Lower lobe of right lung (tissue), 2 donors: Measurements from ENCODE around the gene GOLGA7B. TPM values are rescaled to one million over a fixed set of nuclear protein-coding genes. Genes with fewer than 3 reads are reported as not detected.
A peak's percentile ranks its signal among the peaks of the same experiment; 100 is the strongest.

Experiments used
- ATAC-seq, 2 donors: fragments of 200-7000 bp; cut with Tn5 transposase; one replicate each; pipeline ENCODE4 v1.9.1; 2020 to 2022; ENCODE audit warnings: mild to moderate bottlenecking in 2 of 2, moderate library complexity in 2 of 2
- DNase-seq: peaks from one replicate; pipeline ENCODE4 v3.0.0-alpha.2; 2020
- H3K27ac ChIP-seq: fragments of 200-600 bp; one replicate; pipeline ENCODE4 v1.8.0; 2022
- H3K27me3 ChIP-seq: fragments of 200-600 bp; one replicate; pipeline ENCODE4 v1.8.0; 2022; ENCODE audit warnings: low read depth
- H3K36me3 ChIP-seq: fragments of 200-600 bp; one replicate; pipeline ENCODE4 v1.8.0; 2022; ENCODE audit warnings: mild to moderate bottlenecking
- H3K4me1 ChIP-seq: fragments of 200-600 bp; one replicate; pipeline ENCODE4 v1.8.0; 2022
- H3K4me3 ChIP-seq: fragments of 200-600 bp; one replicate; pipeline ENCODE4 v1.8.0; 2022; ENCODE audit warnings: mild to moderate bottlenecking
- H3K9me3 ChIP-seq: fragments of 200-600 bp; one replicate; pipeline ENCODE4 v1.8.0; 2022
- intact Hi-C: fragments of 100-400 bp; cut with DNase I; formaldehyde crosslinking; loops from one replicate; pipeline ENCODE4 v1.11.0; 2022
- total RNA-seq: library from RNA; stranded (reverse); fragmentation: NEBNext Ultra II Directional; extraction: Animal tissue kit (Norgen Biotek cat#: 25700); gene quantifications from one replicate; pipeline ENCODE4 v1.2.1, GENCODE V29; 2021
- TF ChIP-seq, protein P1 (sequence below): fragments of 200-600 bp; IDR thresholded peaks from one replicate; pipeline ENCODE4 v1.8.0; 2022; ENCODE audit warnings: antibody characterized with exemption, mild to moderate bottlenecking
- donor health status: DM: no; HTN: yes; CAD: no; lungs with severe emphysema.

Gene GOLGA7B
- total RNA-seq, 1 donor from 2014 or later = 1.0 TPM

DNA sequence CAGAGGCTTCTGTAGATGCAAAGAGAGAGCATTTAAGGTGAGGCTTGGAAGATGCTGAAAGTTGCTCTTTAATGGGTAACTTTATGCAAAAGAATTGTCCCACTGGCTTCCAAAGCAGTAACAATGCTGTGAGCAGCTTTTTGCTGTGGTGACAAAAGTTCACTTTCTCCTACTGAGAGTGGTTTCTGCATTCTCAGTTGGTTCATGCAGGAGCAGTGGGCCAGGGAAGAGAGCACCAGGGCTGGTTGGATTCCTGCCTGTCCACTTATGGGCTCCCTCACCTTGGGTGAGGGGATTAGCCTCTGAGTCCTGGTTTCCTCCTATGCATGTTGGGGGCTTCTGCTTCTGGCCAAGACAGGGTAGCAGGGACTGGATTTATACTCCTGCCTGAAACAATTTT, 31.1 kb upstream of the GOLGA7B start:
- TF ChIP-seq, protein P1, sequence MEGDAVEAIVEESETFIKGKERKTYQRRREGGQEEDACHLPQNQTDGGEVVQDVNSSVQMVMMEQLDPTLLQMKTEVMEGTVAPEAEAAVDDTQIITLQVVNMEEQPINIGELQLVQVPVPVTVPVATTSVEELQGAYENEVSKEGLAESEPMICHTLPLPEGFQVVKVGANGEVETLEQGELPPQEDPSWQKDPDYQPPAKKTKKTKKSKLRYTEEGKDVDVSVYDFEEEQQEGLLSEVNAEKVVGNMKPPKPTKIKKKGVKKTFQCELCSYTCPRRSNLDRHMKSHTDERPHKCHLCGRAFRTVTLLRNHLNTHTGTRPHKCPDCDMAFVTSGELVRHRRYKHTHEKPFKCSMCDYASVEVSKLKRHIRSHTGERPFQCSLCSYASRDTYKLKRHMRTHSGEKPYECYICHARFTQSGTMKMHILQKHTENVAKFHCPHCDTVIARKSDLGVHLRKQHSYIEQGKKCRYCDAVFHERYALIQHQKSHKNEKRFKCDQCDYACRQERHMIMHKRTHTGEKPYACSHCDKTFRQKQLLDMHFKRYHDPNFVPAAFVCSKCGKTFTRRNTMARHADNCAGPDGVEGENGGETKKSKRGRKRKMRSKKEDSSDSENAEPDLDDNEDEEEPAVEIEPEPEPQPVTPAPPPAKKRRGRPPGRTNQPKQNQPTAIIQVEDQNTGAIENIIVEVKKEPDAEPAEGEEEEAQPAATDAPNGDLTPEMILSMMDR = no peak
- no peaks in the 10 kb centered on the region for H3K4me1 ChIP-seq
- H3K4me3 ChIP-seq = no peak overlapping the region
- H3K27ac ChIP-seq = no peak overlapping the region
- intact Hi-C loops = no loop called here
- H3K27me3 ChIP-seq = peaks cover 24% of the 10 kb centered on the region
- no peaks in the 10 kb centered on the region for H3K9me3 ChIP-seq
- H3K36me3 ChIP-seq = no peaks in the 10 kb centered on the region
- ATAC-seq (no peak), DNase-seq (no peak)

GRCh38 chr10:97820096-97820704, 29.4 kb upstream of the GOLGA7B start:
- intact Hi-C loops = no loop called here
- Histone ChIP-seq H3K4me3 (no peak overlapping the region), H3K4me1 (no peaks in the 10 kb centered on the region), H3K27ac (no peak overlapping the region), H3K27me3 (peaks cover 21% of the 10 kb centered on the region), H3K9me3 (no peaks in the 10 kb centered on the region), H3K36me3 (no peaks in the 10 kb centered on the region)
- DNase-seq (no peak), ATAC-seq (no peak)
- TF ChIP-seq, protein P1 = no peak

DNA sequence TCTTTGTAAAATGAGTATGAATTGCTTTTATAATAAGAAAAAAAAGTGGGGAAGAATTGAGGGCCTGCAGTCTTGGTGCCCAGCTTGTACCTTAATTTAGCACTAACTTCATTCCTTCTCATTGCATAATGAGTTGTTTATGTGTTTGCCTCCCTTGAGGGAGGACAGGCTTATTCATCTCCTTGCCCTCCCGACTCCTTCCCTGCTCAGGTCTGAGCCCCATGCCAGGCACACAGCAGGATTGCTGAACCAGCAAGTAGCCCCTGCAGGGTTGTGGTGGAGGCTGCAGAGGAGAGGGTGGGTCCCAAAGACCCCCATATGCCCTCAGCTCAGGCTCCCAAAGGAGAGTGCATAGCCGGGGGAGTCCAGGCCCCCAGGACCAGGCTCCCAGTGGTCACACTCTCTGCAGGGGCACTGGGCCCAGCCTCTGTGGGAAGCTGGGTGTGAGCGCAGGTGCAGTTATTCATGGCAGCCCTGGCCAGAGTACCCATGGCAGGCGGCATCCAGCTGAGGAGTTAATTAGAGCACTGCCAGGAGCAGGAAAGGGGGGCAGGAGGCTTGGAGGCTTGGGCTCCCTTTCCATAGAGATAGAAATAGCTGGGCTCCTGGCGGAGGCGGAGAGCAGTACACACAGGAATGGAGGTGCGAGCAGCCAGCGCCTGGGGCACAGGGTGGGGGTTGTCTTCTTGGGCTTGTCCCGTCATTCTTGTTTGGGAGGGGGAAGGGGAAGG, 28.2 kb upstream of the GOLGA7B start:
- intact Hi-C loops = no loop called here
- Histone ChIP-seq H3K36me3 (no peaks in the 10 kb centered on the region), H3K4me1 (no peaks in the 10 kb centered on the region), H3K4me3 (no peak overlapping the region), H3K27me3 (peaks cover 13% of the 10 kb centered on the region), H3K9me3 (no peaks in the 10 kb centered on the region), H3K27ac (no peak overlapping the region)
- ATAC-seq (peak in 1 of 2 donors; percentile 13), DNase-seq (no peak)
- TF ChIP-seq, protein P1 = no peak

- Histone ChIP-seq H3K4me3 (no peak overlapping the region), H3K9me3 (no peaks in the 10 kb centered on the region), H3K4me1 (no peaks in the 10 kb centered on the region), H3K27ac (no peak overlapping the region), H3K27me3 (peaks cover 8% of the 10 kb centered on the region), H3K36me3 (no peaks in the 10 kb centered on the region)
- peak; percentile 23 to 28 for ATAC-seq
- TF ChIP-seq, protein P1 = no peak
- no peak for DNase-seq
- intact Hi-C loops = no loop called here
These were observed 27.4 kb upstream of the GOLGA7B start for GRCh38 chr10:97822261-97822687.

- TF ChIP-seq, protein P1 = no peak
- no peaks in the 10 kb centered on the region for H3K4me1 ChIP-seq
- no peak overlapping the region for H3K4me3 ChIP-seq
- H3K9me3 ChIP-seq = no peaks in the 10 kb centered on the region
- H3K27ac ChIP-seq = no peak overlapping the region
- intact Hi-C loops = no loop called here
- H3K36me3 ChIP-seq = no peaks in the 10 kb centered on the region
- no peak for DNase-seq
- peaks cover 8% of the 10 kb centered on the region for H3K27me3 ChIP-seq
- no peak for ATAC-seq
These were observed 25.9 kb upstream of the GOLGA7B start for GRCh38 chr10:97823734-97824133.
